Progenitor cell of endocrine pancreas (in vitro differentiated cells): ENCODE measurements around the gene ATP8B3. TPM values are rescaled to one million over a fixed set of nuclear protein-coding genes. Genes with fewer than 3 reads are reported as not detected.

Experiments used
- DNase-seq: peaks from one replicate; pipeline ENCODE4 v3.0.0; 2021; ENCODE audit warnings: low spot score; ENCODE audit not compliant: unreplicated experiment
- H3K27ac Mint-ChIP-seq: 2 replicates; pipeline ENCODE4 v1.8.0; 2021; ENCODE audit warnings: mild to moderate bottlenecking, moderate library complexity, mixed read lengths
- H3K27me3 Mint-ChIP-seq: 2 replicates; pipeline ENCODE4 v1.8.0; 2021; ENCODE audit warnings: mixed read lengths
- H3K36me3 Mint-ChIP-seq: 2 replicates; pipeline ENCODE4 v1.8.0; 2022; ENCODE audit warnings: mixed read lengths; ENCODE audit not compliant: insufficient read depth
- H3K4me1 Mint-ChIP-seq: 2 replicates; pipeline ENCODE4 v1.8.0; 2021; ENCODE audit warnings: low read depth, mixed read lengths
- H3K4me3 Mint-ChIP-seq: 2 replicates; pipeline ENCODE4 v1.8.0; 2021; ENCODE audit warnings: low read depth, mild to moderate bottlenecking, moderate library complexity, mixed read lengths
- H3K9me3 Mint-ChIP-seq: 2 replicates; pipeline ENCODE4 v1.8.0; 2021; ENCODE audit warnings: low read depth, mixed read lengths
- CTCF ChIP-seq: fragments of 200-600 bp; sonication (generic); IDR thresholded peaks from one replicate; pipeline ENCODE4 v1.5.0; 2021; ENCODE audit warnings: antibody characterized with exemption, mild to moderate bottlenecking; ENCODE audit not compliant: unreplicated experiment
- total RNA-seq: library from RNA; stranded (reverse); gene quantifications from 2 replicates; pipeline ENCODE4 v1.2.1, GENCODE V29; 2021

Gene ATP8B3
- total RNA-seq, 1 donor from 2014 or later = 4.1 TPM

GRCh38 chr19:1748115-1748872, 63.8 kb downstream of the ATP8B3 start:
- Mint-ChIP-seq H3K36me3 (no peaks in the 10 kb centered on the region), H3K4me1 (peaks cover 10% of the 10 kb centered on the region), H3K4me3 (peak overlapping the region; percentile 62), H3K27me3 (peaks cover 27% of the 10 kb centered on the region), H3K27ac (peak overlapping the region; percentile 96), H3K9me3 (no peaks in the 10 kb centered on the region)
- no peak for DNase-seq
- TF ChIP-seq CTCF = no peak

- H3K27me3 Mint-ChIP-seq = peaks cover 27% of the 10 kb centered on the region
- H3K36me3 Mint-ChIP-seq = no peaks in the 10 kb centered on the region
- peak overlapping the region; percentile 62 for H3K4me3 Mint-ChIP-seq
- no peaks in the 10 kb centered on the region for H3K9me3 Mint-ChIP-seq
- peak overlapping the region; percentile 96 for H3K27ac Mint-ChIP-seq
- DNase-seq = no peak
- peaks cover 10% of the 10 kb centered on the region for H3K4me1 Mint-ChIP-seq
- TF ChIP-seq CTCF = no peak
Measured at GRCh38 chr19:1747285-1748114, 64.6 kb downstream of the ATP8B3 start.

- H3K4me1 Mint-ChIP-seq = peaks cover 10% of the 10 kb centered on the region
- no peak for DNase-seq
- H3K4me3 Mint-ChIP-seq = peak overlapping the region; percentile 37
- H3K27me3 Mint-ChIP-seq = peaks cover 23% of the 10 kb centered on the region
- no peaks in the 10 kb centered on the region for H3K9me3 Mint-ChIP-seq
- TF ChIP-seq CTCF = no peak
- no peaks in the 10 kb centered on the region for H3K36me3 Mint-ChIP-seq
- peak overlapping the region; percentile 96 for H3K27ac Mint-ChIP-seq
Measured at GRCh38 chr19:1746401-1747284, 65.4 kb downstream of the ATP8B3 start.

- TF ChIP-seq CTCF = no peak
- DNase-seq = no peak
- Mint-ChIP-seq H3K27ac (no peak overlapping the region), H3K27me3 (peaks cover 14% of the 10 kb centered on the region), H3K4me1 (peaks cover 10% of the 10 kb centered on the region), H3K36me3 (no peaks in the 10 kb centered on the region), H3K9me3 (no peaks in the 10 kb centered on the region), H3K4me3 (peak overlapping the region; percentile 37)
Measured at GRCh38 chr19:1745589-1746031, 66.5 kb downstream of the ATP8B3 start.
